Stimulated activated CD8-positive, alpha-beta memory T cell treated with anti-CD3 and anti-CD28 coated beads, Interleukin-7, amount 100 ng/mL, for 48 hours (primary cell): ENCODE data around the gene AGBL5.
"Not testable (repeated sequence)": the region's sequence is repeated elsewhere in the genome, so short reads cannot be mapped to it uniquely, and the experiment has no call there.

Experiments
- DNase-seq, 2 donors: peaks; one replicate each; pipeline ENCODE4 v3.0.0-alpha.2; 2020; ENCODE audit warnings: low read depth in 1 of 2; ENCODE audit errors: extremely low read depth in 1 of 2

AGBL5 gene

DNA sequence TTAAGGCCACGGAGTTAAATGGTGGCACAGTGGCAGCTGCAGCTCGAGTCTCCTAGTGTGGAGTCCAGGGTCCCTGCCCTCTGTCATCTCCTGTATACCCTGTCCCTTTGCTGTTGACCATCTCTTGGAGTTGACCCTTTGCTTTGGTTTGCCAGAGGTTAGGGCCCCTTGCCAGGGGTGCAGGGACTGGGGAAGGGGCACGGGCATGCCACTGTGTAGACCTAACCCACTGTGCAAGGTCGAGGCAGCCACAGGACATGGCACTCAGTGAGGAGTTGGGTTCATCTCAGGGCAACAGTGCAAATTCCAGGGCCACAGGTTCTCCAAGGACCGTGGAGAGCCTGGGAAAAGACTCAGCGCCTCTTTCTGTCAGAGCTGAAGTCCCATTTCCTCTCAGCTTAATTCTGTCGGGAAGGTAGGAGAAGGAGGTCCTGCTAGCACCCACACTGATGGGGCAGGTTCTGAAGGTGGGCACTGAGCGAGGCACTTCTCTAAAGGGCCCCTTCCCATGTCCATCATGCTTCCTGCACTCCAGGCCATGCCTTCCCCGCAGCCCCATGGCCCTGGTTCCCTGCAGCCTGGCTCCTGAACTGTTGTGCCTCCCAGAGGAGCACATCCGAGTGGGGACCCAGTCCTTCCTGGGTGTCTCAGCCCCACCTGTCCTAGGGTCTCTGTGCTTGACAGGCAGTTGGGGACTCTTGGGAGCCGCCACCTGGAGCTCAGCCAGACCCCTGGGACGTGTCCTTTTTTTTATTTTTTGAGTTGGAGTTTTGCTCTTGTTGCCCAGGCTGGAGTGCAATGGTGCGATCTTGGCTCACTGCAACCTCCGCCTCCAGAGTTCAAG, 37.9 kb downstream of the AGBL5 start:
- no peak for DNase-seq

DNA sequence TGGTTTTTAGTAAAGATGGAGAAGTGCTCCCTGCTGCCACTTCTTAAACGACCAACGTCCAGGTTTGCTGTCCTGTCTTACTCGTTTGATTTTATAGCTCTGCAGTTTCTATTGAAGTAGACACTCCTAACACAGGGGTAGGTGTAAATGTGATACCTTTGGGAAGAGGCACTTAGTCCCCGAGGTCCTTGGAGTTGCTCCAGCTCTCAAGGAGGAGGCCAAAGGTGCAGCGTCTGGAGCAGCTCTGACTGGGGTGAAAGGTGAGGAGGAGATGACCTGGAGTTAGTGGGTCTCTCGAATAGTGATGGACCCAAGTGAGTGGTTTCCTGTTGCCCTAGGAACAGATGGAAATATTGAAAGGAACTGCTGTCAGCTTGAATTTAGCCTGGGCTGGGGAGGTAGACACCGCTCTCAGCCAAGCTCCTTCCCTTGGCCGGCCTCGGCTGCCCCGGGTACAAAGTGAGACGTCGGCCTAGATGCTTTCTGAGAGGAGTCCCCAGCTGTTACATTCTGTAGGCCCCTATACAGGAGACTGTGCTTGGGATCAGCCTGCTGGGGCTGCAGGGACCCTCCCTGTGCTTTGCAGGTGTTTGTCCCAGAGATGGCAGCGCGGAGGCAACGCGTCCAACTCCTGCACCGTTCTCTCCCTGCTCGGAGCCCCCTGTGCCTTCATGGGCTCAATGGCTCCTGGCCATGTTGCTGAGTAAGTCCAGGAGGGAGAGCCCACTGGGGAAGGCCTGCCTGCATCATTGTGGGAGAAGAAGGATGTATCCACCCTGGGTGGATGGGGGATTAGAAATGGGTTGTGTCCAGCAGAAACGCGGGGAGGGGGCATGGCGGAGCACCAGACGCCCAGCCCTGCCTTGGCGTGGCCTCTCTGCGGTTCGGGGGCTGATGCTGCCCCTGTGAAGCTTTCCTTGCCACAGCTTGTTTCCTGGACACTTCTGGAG, 40.6 kb downstream of the AGBL5 start:
- no peak for DNase-seq

DNA sequence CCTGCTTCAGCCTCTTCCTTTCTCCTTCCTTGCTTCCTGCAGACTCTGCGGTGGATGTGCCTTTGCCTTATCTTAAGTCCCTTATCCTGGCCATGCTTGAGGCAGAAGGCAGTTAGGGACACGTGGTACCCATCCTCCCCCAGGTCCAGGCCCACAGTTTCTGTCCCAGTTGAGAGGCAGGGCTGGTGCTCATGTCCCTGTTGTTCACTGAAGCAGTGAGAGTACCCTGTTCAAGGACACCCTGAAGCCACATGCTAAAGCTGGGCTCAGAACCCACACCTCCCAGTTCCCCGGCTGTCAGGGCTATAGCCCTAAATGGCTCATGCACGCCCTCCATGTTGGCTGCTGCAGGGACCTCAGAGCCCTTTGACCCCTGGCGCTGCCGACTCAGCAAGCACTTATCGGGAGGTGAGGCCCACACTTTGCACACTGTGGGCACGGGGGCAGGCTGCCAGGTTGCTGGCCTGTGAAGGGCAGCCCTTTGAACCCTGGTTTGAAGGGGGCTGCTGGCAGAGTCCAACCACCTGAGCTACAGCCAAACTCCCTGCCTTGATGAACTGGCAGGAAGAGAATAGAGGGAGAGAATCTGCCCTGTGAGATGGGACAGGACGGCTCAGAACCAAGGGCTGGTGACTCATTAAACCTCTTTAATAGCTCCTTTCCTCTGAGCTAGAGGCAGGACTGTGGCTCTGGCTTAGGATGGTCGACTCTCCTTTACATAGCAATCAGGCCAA, 41.4 kb downstream of the AGBL5 start:
- no peak for DNase-seq

DNA sequence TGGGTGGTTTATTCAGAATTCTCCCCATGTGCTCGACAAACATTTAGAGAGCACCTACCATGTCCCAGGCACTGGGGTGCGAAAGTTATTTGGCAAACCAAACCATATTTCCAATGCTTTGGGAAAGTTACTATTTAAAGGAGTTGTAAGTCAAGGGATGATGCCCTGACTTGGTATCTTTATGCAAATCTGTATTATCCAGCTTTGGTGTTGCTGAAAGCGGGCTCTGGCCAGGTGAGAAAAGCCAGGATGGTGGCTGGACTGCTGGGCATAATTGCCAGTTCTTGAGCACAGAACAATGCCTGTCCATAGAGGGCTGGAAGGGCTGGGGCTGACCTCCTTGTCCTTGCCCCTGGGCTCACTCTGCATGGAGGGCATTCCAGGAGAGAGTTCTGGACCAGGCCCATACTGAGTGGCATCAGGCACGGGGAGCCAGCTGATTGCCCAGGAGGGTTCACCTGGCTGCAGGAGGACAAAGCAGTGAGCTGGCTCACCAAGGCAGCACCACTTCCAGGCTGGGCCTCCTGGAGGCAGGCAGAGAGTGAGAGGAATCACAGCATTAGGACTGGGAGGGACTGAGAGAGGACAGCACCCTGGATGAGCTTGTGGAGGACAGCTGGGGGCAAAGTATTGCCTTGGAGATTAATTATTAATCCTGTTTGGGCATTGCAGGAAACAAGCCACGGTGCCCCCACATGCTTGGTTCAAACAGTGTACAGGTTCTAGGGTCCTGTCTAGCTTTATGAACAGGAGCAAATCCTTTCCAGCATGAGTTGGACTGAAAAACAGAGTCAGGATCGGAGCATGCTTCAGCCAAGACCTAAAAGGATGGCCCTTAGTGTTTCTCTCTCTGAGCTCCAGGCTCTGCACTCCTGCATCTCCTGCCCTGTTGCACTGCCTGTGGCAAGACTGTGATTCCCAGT, 42.2 kb downstream of the AGBL5 start:
- no peak for DNase-seq

DNA sequence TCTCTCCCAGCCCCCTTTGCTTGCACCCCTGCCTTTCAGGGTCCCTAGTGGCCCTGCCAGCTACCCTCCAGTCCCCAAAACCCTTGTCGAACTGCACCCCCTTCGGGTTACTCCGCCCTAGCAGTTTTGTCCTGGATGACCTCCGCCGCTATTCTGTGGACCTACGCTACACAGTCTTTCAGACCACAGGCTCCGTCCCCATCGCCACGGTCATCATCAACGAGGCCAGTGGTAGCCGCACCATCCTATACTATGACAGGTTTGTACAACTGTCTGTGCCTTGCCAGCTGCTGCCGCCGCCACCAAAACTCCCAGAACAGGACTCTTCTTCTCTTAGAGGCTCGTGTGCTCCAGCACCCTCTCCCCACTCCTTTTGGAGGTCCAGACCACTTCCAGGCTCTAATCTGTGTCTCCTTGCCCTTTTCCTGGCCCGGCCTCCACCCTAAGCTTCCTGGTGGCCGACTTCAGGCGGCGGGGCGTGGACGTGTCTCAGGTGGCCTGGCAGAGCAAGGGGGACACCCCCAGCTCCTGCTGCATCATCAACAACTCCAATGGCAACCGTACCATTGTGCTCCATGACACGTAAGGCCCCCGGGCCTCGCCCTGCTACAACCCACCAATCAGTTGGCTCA, 43.0 kb downstream of the AGBL5 start:
- no peak for DNase-seq

DNA sequence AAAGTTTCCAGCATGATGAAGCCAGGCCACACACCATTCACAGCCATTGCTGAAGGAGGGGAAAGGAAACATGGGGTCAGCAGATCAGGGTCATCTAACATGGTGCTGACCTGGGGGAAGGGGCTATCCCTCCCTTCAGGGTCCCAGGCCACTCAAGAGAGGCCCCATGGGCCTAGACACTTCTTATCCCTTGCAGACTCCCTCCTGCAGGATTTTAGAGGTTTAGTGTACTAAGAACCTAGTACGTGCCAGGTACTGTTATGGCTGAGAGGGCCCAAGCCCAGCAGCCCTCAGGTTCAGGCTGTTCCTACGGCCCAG, 43.9 kb downstream of the AGBL5 start:
- no peak for DNase-seq

DNA sequence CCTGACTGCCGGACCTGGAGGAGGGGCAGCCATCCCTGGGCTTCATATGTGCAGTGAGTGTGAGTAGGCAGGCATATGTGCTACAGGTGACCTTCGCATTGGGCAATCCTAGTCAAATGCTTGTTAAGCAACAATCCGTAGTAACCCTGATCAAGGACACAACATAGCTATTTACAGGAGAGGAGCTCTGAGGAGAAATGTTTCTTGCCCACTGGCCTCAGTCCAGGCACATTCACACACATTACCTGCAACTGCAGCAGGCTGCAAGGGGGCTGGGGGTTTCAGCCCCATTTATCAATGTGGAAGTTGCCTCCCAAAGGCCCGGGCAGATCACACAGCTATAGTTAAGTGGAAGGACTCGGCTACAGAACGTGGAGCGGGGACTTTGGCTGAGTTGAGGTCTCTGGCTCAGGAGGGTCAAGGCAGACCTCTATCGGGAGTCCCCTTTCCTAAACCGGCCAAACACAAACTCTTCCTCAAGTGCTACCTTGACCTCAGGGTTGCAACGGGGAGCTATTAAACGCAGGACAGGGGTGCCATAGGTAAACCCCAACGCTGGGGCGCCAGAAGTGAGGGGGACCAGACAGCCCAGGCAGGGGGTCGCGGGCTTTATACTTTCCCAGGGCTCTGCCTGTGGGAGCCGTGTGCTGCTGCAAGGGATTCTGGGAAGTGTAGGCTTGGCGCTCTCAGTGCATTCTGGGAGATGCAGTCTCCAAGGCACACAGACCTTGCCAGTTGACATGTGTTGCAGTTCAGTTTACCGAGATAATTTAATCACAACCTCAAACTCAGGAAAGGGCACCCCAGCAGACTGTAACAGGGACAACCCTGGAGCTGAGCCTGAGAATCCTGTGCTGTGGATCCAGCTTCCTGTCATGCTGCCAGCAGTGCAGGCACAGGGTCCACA, 44.5 kb downstream of the AGBL5 start:
- no peak for DNase-seq

DNA sequence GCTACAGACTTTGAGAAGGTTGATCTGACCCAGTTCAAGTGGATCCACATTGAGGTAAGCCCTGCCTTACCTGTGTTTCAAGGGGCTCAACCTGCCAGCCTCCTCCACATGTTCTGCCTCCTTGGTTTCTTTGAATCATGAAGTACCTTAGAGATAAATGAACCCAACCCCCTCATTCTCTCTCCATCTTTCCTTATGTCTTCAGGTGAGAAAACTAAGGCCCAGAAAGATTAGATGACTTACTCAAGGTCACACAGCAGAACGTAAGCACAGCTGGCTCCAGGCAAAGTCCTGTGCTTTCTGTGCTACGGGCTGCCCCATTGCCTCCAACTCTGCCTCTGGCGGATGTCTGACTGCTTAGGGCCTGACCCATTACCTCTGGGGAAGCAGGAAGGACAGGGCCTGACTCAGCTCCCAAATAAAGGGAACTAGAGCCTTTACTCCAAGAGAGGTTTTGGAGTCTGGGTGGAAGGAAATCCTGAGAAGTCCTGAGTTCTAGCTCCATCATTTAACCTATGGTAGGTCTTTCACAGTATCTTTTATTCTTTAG, 45.4 kb downstream of the AGBL5 start:
- DNase-seq, result no peak

DNA sequence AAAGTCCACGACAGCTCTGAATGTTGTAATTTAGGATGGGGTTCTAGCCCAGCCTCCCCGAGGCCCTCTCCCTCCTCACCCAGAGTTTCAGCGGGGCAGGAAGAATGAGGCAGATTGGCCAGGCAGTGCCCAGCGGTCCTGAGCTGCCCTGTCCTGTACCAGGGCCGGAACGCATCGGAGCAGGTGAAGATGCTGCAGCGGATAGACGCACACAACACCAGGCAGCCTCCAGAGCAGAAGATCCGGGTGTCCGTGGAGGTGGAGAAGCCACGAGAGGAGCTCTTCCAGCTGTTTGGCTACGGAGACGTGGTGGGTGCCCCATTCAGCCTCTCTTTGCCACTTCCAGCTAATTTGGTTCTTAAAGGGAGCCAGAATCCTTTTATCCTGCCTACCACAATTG, 45.9 kb downstream of the AGBL5 start:
- DNase-seq, result no peak

DNA sequence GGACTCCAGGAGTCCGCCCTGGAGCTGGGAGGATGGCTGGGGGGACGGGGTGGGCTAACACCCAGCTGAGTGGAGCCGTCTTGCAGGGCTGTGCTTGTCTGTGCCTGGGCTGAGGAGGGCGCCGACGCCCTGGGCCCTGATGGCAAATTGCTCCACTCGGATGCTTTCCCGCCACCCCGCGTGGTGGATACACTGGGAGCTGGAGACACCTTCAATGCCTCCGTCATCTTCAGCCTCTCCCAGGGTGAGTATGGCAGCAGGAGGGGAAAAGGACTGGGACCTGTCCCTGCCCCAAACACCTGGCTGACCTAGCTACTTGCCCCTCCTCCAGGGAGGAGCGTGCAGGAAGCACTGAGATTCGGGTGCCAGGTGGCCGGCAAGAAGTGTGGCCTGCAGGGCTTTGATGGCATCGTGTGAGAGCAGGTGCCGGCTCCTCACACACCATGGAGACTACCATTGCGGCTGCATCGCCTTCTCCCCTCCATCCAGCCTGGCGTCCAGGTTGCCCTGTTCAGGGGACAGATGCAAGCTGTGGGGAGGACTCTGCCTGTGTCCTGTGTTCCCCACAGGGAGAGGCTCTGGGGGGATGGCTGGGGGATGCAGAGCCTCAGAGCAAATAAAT, 48.0 kb downstream of the AGBL5 start:
- no peak for DNase-seq

DNA sequence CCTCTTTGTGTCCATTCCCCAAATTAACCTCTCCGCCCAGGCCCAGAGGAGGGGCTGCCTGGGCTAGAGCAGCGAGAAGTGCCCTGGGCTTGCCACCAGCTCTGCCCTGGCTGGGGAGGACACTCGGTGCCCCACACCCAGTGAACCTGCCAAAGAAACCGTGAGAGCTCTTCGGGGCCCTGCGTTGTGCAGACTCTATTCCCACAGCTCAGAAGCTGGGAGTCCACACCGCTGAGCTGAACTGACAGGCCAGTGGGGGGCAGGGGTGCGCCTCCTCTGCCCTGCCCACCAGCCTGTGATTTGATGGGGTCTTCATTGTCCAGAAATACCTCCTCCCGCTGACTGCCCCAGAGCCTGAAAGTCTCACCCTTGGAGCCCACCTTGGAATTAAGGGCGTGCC, 48.6 kb downstream of the AGBL5 start:
- no peak for DNase-seq

DNA sequence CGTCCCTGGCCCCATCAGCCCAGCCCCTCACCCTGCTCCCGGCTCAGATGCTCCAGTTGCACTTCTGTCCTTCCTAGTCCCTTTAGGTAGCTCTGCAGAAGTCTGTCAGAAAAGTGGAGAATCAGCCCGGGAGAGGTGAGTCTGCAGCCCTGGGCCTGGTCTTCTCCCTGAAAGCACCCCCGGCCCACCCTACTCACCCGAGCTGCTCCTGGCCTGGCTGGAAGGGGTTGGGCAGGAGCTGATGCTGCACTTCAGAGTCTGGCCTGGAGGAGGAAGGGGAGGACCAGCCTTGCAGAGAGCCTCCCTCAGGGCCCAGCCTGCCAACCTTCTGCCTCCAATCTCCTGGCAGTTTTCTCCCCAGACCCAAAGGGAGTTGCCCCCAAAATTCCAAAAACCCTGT, 50.9 kb downstream of the AGBL5 start:
- DNase-seq, result no peak

DNA sequence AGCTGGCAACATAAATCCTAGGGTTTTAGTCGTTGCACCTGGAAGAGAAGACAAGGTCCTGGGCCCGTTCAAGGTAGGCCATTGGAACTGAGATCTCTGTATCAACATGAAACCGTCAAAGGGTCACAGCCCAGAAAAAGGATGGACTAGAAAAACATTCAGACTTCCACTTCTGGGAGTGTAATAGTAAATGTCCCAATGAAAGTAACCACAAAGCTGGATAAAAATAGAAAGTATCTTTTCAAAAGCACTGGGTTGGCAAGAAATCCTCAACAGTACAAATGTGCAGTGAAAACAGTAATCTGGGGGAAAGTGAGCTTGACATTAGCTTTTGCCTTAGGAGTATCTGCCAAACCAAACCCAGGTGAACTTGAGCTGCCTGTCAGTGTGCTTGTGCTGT, 54.5 kb downstream of the AGBL5 start:
- DNase-seq, result no peak

DNA sequence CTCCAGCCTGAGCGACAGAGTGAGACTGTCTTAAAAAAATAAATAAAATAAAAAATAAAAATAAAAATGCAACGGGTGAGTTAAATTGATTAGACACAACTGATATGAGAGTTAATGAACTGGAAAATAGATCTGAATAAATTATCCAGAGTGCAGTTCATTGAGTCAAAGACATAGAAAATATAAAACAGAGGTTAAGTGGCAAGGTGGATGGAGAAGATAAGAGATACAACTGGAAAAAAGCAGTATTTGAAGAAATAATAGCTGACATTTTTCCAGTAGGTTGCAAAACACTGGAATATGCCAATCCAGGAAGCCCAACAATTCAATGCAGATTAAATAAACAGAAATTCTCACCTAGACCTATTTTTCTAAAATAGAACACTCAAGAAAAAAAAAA, 56.8 kb downstream of the AGBL5 start:
- DNase-seq, result no peak

DNA sequence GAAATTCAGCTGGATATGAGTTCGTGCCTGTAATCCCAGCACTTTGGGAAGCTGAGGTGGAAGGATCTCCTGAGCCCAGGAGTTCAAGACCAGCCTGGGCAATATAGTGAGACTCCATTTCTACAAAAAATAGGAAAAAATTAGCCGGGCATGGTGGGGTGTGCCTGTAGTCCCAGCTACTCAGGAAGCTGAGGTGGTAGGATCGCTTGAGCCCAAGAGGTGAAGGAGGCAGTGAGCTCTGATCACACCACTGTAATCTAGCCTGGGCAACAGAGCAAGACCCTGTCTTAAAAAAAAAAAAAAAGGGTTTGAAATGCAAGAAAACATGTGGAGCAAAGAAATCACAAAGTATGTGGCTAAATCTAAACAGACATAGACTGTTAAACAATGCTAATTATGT, 57.6 kb downstream of the AGBL5 start:
- DNase-seq, result no peak

DNA sequence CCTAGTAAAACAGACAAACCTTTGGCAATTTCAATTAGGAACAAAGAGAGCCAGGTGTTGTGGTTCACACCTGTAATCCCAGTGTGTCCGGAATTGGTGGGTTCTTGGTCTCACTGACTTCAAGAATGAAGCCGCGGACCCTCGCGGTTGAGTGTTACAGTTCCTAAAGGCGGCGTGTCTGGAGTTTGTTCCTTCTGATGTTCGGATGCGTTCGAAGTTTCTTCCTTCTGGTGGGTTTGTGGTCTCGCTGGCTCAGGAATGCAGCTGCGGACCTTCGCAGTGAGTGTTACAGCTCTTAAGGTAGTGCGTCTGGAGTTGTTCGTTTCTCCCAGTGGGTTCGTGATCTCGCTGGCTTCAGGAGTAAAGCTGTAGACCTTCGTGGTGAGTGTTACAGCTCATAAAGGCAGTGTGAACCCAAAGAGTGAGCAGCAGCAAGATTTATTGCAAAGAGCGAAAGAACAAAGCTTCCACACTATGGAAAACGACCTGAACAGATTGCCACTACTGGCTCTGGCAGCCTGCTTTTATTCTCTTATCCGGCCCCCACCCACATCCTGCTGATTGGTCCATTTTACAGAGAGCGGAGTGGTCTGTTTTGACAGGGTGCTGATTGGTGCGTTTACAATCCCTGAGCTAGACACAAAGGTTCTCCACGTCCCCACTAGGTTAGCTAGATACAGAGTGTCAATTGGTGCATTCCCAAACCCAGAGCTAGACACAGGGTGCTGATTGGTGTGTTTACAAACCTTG, 59.3 kb downstream of the AGBL5 start:
- DNase-seq, result not testable (repeated sequence)

DNA sequence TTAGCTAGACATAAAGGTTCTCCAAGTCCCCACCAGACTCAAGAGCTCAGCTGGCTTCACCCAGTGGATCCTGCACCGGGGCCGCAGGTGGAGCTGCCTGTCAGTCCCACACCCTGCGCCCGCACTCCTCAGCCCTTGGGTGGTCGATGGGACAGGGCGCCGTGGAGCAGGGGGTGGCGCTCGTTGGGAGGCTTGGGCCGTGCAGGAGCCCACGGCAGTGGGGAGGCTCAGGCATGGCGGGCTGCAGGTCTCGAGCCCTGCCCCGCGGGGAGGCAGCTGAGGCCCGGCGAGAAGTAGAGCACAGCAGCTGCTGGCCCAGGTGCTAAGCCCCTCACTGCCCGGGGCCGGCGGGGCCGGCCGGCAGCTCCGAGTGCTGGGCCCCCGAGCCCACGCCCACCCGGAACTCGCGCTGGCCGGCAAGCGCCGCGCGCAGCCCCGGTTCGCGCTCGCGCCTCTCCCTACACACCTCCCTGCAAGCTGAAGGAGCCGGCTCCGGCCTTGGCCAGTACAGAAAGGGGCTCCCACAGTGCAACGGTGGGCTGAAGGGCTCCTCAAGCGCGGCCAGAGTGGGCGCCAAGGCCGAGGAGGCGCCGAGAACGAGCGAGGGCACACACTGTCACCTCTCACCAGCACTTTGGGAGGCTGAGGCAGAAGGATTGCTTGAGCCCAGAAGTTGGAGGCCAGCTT, 60.1 kb downstream of the AGBL5 start:
- not testable (repeated sequence) for DNase-seq
